Central memory CD8-positive, alpha-beta T cell (primary cell): ENCODE measurements around the gene ZNF12.
A peak's percentile ranks its signal among the peaks of the same experiment; 100 is the strongest.
"Not testable (repeated sequence)": the region's sequence is repeated elsewhere in the genome, so short reads cannot be mapped to it uniquely, and the experiment has no call there.

Experiments used
- ATAC-seq: fragments of 150-1000 bp; cut with Tn5 transposase; replicated peaks from 2 replicates; pipeline ENCODE4 v1.10.0; 2022; ENCODE audit warnings: mild to moderate bottlenecking, moderate FRiP score, moderate number of reproducible peaks; ENCODE audit not compliant: poor library complexity, severe bottlenecking; ENCODE audit errors: extremely low read depth
- DNase-seq, 2 donors: peaks; one replicate each; pipeline ENCODE4 v3.0.0; 2021; ENCODE audit warnings: low spot score in 2 of 2
- H3K27ac Mint-ChIP-seq: one replicate; pipeline ENCODE4 v1.8.0; 2022; ENCODE audit warnings: low read depth, mild to moderate bottlenecking, moderate library complexity, mixed read lengths
- H3K27me3 Mint-ChIP-seq: one replicate; pipeline ENCODE4 v1.8.0; 2022; ENCODE audit warnings: mixed read lengths
- H3K36me3 Mint-ChIP-seq: one replicate; pipeline ENCODE4 v1.8.0; 2022; ENCODE audit warnings: mild to moderate bottlenecking, moderate library complexity, mixed read lengths; ENCODE audit not compliant: insufficient read depth
- H3K4me1 Mint-ChIP-seq: one replicate; pipeline ENCODE4 v1.8.0; 2022; ENCODE audit warnings: mixed read lengths
- H3K4me3 Mint-ChIP-seq: one replicate; pipeline ENCODE4 v1.8.0; 2022; ENCODE audit warnings: mild to moderate bottlenecking, moderate library complexity, mixed read lengths
- H3K9me3 Mint-ChIP-seq: one replicate; pipeline ENCODE4 v1.8.0; 2022; ENCODE audit warnings: mixed read lengths

ZNF12 gene

DNA sequence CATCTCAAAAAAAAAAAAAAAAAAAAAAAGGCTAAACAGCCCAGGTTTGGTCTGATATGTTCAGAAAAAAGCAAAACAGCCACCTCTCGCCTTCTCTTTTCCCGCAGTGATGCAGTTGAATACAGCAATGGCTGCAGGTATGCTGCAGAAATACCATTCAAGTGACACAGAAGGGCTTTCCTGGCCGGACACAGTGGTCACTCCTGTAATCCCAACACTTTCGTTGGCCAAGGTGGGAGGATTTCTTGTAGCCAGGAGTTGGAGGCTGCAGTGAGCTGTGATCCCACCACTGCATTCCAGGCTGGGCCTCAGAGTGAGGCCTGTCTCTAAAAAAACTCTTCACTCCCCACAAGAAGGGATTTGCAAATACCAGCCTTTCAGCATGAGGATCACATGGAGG, 17.6 kb upstream of the ZNF12 start:
- H3K27me3 Mint-ChIP-seq, result peaks cover 36% of the 10 kb centered on the region
- ATAC-seq, H3K9me3 Mint-ChIP-seq, H3K27ac Mint-ChIP-seq, H3K4me1 Mint-ChIP-seq, H3K36me3 Mint-ChIP-seq, DNase-seq, H3K4me3 Mint-ChIP-seq: not testable (repeated sequence)

DNA sequence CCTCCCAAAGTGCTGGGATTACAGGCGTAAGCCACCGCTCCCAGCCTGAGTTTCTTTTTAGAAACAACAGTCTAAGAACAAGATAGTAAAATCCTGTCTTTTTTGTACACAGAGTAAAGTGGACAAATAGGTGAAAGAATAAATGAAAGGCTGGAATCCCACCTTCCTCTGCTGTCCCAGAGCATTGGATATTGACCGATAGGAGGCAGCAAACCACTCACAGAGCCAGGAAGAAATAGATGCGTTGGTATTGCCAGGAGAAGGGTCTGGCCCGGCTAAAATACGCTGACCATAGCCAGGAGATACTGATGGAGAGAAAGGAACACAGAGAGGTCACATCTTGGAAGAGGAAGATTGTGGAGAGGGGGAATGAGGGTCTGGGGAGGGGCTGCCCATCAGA, 11.4 kb upstream of the ZNF12 start:
- H3K9me3 Mint-ChIP-seq, result no peaks in the 10 kb centered on the region
- peaks cover 8% of the 10 kb centered on the region for H3K4me1 Mint-ChIP-seq
- ATAC-seq, result no peak
- H3K27ac Mint-ChIP-seq, result no peak overlapping the region
- H3K4me3 Mint-ChIP-seq, result no peak overlapping the region
- peaks cover 3% of the 10 kb centered on the region for H3K36me3 Mint-ChIP-seq
- H3K27me3 Mint-ChIP-seq, result peaks cover 52% of the 10 kb centered on the region
- DNase-seq, result no peak

DNA sequence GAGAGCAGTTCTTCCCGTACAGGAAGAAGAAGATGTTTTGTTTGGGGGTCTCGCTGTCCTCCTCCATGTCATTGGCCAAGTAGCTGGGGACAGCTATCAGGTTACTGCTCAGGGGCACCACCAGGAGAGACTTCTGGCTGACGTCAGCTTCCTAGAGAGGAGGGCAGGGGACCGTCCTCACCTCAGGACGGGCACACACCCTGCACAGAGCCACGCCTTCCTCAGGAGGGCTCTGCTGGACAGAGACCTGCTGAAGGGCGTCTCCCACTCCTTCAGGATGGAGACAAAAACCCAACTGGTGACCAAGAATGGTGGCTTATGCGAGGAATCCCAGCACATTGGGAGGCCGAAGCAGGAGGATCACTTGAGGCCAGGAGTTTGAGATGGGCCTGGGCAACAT, 9.2 kb upstream of the ZNF12 start:
- not testable (repeated sequence) for DNase-seq, H3K4me1 Mint-ChIP-seq, H3K4me3 Mint-ChIP-seq, H3K36me3 Mint-ChIP-seq, H3K27ac Mint-ChIP-seq, ATAC-seq, H3K9me3 Mint-ChIP-seq
- peaks cover 37% of the 10 kb centered on the region for H3K27me3 Mint-ChIP-seq

DNA sequence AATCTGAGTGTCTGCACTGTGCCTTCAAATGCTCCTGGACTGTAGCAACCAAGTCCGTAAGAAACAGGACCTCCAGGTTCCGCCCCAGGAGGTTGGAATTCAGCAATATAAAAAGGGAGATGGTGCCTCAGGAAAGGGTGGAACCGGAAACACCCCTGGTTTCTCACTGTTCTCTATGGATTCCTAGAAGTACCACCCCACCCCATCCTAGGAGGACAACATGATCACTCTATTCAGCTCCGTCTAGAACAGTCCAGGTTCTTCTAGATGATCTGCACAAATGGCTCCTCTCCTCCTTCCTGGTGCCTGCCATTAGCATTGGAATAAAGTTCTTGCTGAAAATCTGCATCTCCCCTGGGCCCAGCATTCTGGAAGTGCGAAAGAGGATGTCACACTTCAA, 7.6 kb upstream of the ZNF12 start:
- Mint-ChIP-seq H3K27me3 (peaks cover 31% of the 10 kb centered on the region), H3K4me1 (peaks cover 8% of the 10 kb centered on the region), H3K36me3 (peaks cover 1% of the 10 kb centered on the region), H3K4me3 (no peak overlapping the region), H3K9me3 (no peaks in the 10 kb centered on the region), H3K27ac (no peak overlapping the region)
- no peak for DNase-seq
- no peak for ATAC-seq

DNA sequence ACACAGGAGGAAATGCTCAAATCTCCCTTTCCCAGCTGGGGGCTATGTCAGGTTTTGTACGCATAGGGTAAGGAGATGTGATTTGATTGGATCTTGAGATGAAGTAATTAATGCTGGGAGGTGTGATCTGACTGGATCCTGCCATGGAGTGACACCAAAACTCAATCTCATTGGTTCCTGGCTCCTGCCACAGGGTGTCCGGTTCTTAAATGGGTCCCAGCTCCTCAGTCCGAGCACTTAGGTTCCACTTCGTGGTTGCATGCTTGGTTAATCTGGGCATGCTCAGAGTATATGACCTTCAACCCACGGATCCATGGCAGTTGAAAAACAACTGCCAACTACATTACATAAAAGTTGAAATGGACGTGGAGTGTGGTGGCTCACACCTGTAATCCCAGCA, 3.1 kb upstream of the ZNF12 start:
- ATAC-seq, result no peak
- no peaks in the 10 kb centered on the region for H3K9me3 Mint-ChIP-seq
- peaks cover 15% of the 10 kb centered on the region for H3K36me3 Mint-ChIP-seq
- H3K27me3 Mint-ChIP-seq, result peaks cover 7% of the 10 kb centered on the region
- DNase-seq, result no peak
- H3K4me1 Mint-ChIP-seq, result peaks cover 26% of the 10 kb centered on the region
- H3K4me3 Mint-ChIP-seq, result no peak overlapping the region
- H3K27ac Mint-ChIP-seq, result no peak overlapping the region

DNA sequence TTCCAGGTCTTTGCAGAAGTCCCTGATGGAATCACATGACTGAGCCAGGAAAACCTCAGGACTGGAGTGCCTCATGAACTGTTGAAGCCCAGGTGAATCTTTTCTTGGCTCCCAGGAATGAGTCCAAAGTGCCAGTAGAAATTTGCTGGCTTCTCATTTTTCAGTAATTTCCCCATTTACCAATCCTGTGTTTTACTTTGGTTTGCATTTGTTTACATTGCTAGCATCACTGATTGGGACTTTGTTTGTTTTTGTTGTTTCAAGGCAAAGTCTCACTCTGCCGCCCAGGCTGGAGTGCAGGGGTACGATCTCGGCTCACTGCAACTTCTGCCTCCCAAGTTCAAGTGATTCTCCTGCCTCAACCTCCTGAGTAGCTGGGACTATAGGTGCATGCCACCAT, 1.6 kb upstream of the ZNF12 start:
- peak overlapping the region; percentile 94 for H3K4me3 Mint-ChIP-seq
- peaks cover 33% of the 10 kb centered on the region for H3K4me1 Mint-ChIP-seq
- peaks cover 5% of the 10 kb centered on the region for H3K9me3 Mint-ChIP-seq
- H3K27ac Mint-ChIP-seq, result no peak overlapping the region
- H3K27me3 Mint-ChIP-seq, result peaks cover 7% of the 10 kb centered on the region
- ATAC-seq (no peak), DNase-seq (no peak)
- H3K36me3 Mint-ChIP-seq, result peaks cover 27% of the 10 kb centered on the region

DNA sequence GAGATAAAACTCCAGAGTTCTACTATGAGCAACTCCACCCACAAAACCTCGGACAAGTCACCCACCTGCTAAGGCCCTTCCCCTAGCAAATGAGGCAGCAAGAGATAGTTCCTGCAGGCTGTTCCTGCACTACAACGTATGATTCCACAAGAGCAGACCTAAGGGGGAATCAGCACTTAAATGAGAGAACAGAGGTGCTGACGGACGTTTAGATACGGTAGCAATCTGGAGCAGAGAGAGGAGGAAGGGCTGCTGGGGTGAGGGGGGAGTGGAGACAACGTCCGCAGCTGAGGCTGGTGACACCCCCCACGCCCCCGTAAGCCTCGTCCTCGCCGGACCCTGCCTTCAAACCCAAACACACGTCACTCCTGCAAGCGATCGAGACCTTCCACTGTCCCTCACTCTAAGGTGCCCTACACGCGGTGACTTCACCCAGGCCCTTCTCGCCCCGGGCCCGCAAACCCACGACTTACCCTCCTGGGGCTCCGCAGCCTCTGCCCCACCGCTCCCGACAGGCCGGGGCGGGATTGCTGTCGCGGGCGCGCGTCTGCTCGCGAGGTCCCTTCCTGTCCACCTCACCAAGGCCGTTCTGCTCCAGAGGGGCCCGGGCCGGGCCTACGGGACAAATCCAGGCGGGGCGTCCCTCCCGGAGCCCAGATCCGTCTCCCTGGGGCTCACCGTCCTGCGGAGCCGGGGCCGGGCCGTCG, 635 bp downstream of the ZNF12 start:
- H3K4me3 Mint-ChIP-seq, result peak overlapping the region; percentile 94
- DNase-seq, result peak in 1 of 2 donors; percentile 11
- ATAC-seq, result peak; percentile 60
- peaks cover 41% of the 10 kb centered on the region for H3K36me3 Mint-ChIP-seq
- peak overlapping the region; percentile 84 for H3K27ac Mint-ChIP-seq
- peaks cover 55% of the 10 kb centered on the region for H3K4me1 Mint-ChIP-seq
- H3K27me3 Mint-ChIP-seq, result no peaks in the 10 kb centered on the region
- peaks cover 5% of the 10 kb centered on the region for H3K9me3 Mint-ChIP-seq

DNA sequence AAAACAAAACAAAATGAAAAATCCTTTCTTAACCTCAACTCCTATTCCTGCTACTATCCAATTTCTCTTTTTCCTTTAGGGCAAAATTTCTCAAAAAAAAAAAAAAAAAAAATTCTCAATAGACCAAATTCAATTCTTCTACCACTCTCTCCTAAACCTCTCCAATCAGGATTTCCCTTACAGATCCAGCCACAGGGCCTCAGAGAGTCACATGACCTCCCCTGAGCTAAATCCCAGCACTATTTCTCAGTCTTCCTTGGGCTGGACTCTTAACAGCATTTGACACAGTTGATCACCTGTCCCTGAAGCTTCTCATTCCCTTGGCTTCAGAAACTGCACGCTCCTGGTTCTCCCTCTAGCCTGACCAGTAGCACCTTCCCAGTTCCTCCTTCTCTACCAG, 4.9 kb downstream of the ZNF12 start:
- H3K4me1 Mint-ChIP-seq, result peaks cover 61% of the 10 kb centered on the region

DNA sequence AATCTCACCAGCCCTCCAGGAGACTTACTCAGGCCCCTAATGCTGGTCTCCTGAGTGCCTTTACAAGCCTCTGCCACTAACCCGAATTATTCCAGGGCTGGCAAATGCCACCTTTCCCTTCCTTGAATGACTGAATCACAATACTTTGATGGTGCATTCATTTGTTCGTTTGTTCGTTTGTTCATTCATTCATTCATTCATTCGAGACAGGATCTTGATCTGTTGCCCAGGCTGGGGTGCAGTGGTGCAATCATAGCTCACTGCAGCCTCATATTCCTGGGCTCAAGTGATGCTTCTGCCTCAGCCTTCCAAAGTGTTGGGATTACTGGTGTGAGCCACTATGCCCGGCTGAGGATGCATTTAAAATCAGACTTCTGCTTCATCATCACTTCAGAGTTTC, 6.0 kb downstream of the ZNF12 start:
- no peak for DNase-seq
- H3K4me3 Mint-ChIP-seq, result no peak overlapping the region
- H3K4me1 Mint-ChIP-seq, result peaks cover 56% of the 10 kb centered on the region
- H3K27me3 Mint-ChIP-seq, result no peaks in the 10 kb centered on the region
- H3K27ac Mint-ChIP-seq, result peak overlapping the region; percentile 76
- H3K9me3 Mint-ChIP-seq, result peaks cover 5% of the 10 kb centered on the region
- ATAC-seq, result no peak
- peaks cover 44% of the 10 kb centered on the region for H3K36me3 Mint-ChIP-seq

More for the DNA sequence above, 4.9 kb downstream of the ZNF12 start:
- Mint-ChIP-seq H3K9me3 (peaks cover 5% of the 10 kb centered on the region), H3K27ac (peak overlapping the region; percentile 76), H3K36me3 (peaks cover 49% of the 10 kb centered on the region), H3K27me3 (no peaks in the 10 kb centered on the region), H3K4me3 (peak overlapping the region; percentile 4)
- no peak for ATAC-seq
- no peak for DNase-seq

DNA sequence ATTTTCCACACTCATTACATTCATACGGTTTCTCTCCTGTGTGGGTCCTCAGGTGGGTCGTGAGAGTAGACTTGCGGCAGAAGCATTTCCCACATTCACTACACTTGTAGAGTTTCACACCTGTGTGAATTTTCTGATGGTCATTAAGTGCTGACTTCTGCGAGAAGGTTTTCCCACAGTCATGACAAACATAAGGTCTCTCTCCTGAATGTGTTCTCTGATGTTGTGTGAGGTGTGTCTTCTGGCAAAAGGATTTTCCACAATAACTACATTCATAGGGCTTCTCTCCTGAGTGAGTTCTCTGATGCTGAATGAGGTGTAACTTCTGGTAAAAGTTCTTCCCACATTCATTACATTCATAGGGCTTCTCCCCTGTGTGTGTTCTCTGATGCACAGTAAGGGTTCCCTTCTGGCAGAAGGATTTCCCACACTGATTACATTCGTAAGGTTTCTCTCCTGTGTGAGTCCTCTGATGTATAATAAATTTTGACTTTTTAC, 15.1 kb downstream of the ZNF12 start:
- Mint-ChIP-seq H3K9me3 (peaks cover 13% of the 10 kb centered on the region), H3K36me3 (peaks cover 23% of the 10 kb centered on the region)

DNA sequence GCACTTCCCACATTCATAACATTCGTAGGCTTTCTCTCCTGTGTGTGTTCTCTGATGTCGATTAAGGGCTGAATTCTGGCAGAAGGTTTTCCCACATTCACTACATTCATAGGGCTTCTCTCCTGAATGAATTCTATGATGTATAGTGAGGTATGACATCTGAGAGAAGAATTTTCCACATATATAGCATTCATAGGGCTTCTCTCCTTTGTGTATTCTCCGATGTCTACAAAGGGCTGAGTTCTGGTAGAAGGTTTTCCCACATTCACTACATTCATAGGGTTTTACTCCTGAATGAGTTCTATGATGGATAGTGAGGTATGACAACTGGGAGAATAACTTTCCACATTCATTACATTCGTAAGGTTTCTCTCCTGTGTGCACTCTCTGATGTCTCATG, 15.6 kb downstream of the ZNF12 start:
- Mint-ChIP-seq H3K36me3 (peaks cover 26% of the 10 kb centered on the region), H3K4me3 (no peak overlapping the region), H3K4me1 (no peaks in the 10 kb centered on the region), H3K27me3 (no peaks in the 10 kb centered on the region), H3K9me3 (peaks cover 18% of the 10 kb centered on the region), H3K27ac (no peak overlapping the region)
- no peak for DNase-seq
- no peak for ATAC-seq

More for the DNA sequence above, 15.1 kb downstream of the ZNF12 start:
- H3K4me1 Mint-ChIP-seq, result no peaks in the 10 kb centered on the region
- DNase-seq (no peak), ATAC-seq (no peak)
- H3K27me3 Mint-ChIP-seq, result no peaks in the 10 kb centered on the region
- H3K27ac Mint-ChIP-seq, result no peak overlapping the region
- no peak overlapping the region for H3K4me3 Mint-ChIP-seq

DNA sequence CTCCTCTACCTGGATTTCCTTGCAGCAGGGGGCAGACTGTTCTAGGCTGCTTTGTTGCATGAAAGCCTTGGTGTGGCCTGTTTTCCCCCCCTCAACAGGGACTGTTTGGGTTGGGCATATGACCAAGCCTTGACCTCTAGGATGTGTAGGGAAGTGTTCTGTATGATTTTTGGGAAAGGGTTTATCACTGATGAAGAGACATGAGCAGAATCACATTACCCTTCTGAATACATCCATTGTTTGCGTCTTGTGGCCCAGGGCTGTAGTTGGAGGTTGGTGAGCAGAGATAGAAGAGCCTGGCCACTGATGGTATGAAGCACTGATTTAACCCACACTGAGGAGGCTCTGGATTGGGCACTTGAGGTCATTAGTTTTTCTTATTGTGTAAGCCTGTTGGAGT, 26.6 kb downstream of the ZNF12 start:
- Mint-ChIP-seq H3K4me3 (no peak overlapping the region), H3K9me3 (peaks cover 24% of the 10 kb centered on the region), H3K27ac (no peak overlapping the region), H3K4me1 (no peaks in the 10 kb centered on the region), H3K36me3 (peaks cover 3% of the 10 kb centered on the region), H3K27me3 (no peaks in the 10 kb centered on the region)
- ATAC-seq (no peak), DNase-seq (no peak)

DNA sequence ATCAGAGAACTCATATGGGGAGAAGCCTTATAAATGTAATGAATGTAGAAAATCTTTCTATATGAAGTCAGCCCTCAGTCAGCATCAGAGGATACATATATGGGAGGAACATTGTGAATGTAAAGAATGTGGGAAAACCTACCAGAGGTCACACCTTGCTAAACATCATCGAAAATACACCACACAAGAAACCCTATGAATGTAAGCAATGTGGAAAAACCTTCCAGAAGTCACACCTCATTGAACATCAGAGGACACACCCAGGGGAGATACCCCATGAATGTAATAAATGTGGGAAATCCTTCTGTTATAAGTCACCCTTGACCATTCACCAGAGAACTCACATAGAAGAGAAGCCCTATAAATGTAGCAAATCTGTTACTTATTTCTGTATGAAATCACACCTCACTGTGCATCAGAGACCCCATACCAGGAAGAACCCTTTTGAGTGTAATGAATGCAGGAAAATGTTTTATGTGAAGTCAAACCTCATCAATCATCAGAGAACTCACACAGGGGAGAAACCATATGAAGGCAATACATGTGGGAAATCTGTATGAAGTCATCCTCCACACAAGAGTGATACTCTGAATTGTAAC, 30.8 kb downstream of the ZNF12 start:
- Mint-ChIP-seq H3K4me1 (no peaks in the 10 kb centered on the region), H3K27ac (no peak overlapping the region), H3K9me3 (peaks cover 41% of the 10 kb centered on the region), H3K4me3 (no peak overlapping the region), H3K27me3 (no peaks in the 10 kb centered on the region), H3K36me3 (peaks cover 1% of the 10 kb centered on the region)
- DNase-seq (no peak), ATAC-seq (no peak)
